Tibial artery (tissue), 4 donors: ENCODE data around the gene CD2BP2.
A peak's percentile ranks its signal among the peaks of the same experiment; 100 is the strongest.

Experiments
- DNase-seq, 2 donors: peaks; one replicate each; pipeline ENCODE4 v3.0.0-alpha.2; 2019
- H3K27ac ChIP-seq, 2 donors: fragments of 200-600 bp; sonication (generic) in 1 of 2; 1 replicate in 1 of 2; 2 replicates in 1 of 2; pipeline ENCODE4 v1.5.1; 2018 to 2019; ENCODE audit warnings: mild to moderate bottlenecking in 1 of 2
- H3K27me3 ChIP-seq, 2 donors: fragments of 200-600 bp; sonication (generic) in 1 of 2; one replicate each; pipeline versions ENCODE4 v1.5.1 to v1.6.0; 2016 to 2019
- H3K36me3 ChIP-seq, 3 donors: fragments of 200-600 bp; sonication (generic) in 2 of 3; one replicate each; pipeline ENCODE4 v1.5.1; 2016 to 2019; ENCODE audit warnings: mild to moderate bottlenecking in 2 of 3
- H3K4me1 ChIP-seq, 4 donors: fragments of 200-600 bp; sonication (generic) in 2 of 4; 1 replicate in 3 of 4; 2 replicates in 1 of 4; pipeline ENCODE4 v1.5.1; 2016 to 2019
- H3K4me3 ChIP-seq, 2 donors: fragments of 200-600 bp; sonication (generic) in 1 of 2; 1 replicate in 1 of 2; 2 replicates in 1 of 2; pipeline ENCODE4 v1.5.1; 2018 to 2019; ENCODE audit warnings: mild to moderate bottlenecking in 2 of 2
- H3K9me3 ChIP-seq, 3 donors: fragments of 200-600 bp; sonication (generic) in 1 of 3; one replicate each; pipeline ENCODE4 v1.5.1; 2016 to 2019
- intact Hi-C: fragments of 100-400 bp; cut with DNase I; formaldehyde crosslinking; loops from one replicate; pipeline ENCODE4 v1.15.0; 2023; ENCODE audit warnings: low total_unique reads
- TF ChIP-seq, protein P1 (sequence below), 2 experiments: fragments of 200-600 bp in 1 of 2; fragments of 450-650 bp in 1 of 2; IDR thresholded peaks; one replicate each; pipeline ENCODE4 v1.5.1; 2017 to 2019; ENCODE audit warnings: antibody characterized with exemption in 2 of 2, mild to moderate bottlenecking in 1 of 2, moderate library complexity in 1 of 2

The CD2BP2 gene

GRCh38 chr16:30394592-30395154 lies 39.6 kb upstream of the CD2BP2 start:
- intact Hi-C loops: loop anchor here (2.0 kb wide), 1 partner anchor 16 kb away; no protein-coding TSS in a partner anchor
- TF ChIP-seq, protein P1, sequence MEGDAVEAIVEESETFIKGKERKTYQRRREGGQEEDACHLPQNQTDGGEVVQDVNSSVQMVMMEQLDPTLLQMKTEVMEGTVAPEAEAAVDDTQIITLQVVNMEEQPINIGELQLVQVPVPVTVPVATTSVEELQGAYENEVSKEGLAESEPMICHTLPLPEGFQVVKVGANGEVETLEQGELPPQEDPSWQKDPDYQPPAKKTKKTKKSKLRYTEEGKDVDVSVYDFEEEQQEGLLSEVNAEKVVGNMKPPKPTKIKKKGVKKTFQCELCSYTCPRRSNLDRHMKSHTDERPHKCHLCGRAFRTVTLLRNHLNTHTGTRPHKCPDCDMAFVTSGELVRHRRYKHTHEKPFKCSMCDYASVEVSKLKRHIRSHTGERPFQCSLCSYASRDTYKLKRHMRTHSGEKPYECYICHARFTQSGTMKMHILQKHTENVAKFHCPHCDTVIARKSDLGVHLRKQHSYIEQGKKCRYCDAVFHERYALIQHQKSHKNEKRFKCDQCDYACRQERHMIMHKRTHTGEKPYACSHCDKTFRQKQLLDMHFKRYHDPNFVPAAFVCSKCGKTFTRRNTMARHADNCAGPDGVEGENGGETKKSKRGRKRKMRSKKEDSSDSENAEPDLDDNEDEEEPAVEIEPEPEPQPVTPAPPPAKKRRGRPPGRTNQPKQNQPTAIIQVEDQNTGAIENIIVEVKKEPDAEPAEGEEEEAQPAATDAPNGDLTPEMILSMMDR (IDR thresholded peaks at IDR 0.05): no peak
- no peak for DNase-seq
- peak overlapping the region; percentile 69 to 81 for H3K4me3 ChIP-seq
- H3K4me1 ChIP-seq: peaks cover 0 to 22% (median 19%) of the 10 kb centered on the region in 4 donors
- H3K36me3 ChIP-seq: peaks cover 0 to 17% (median 17%) of the 10 kb centered on the region in 3 donors
- no peaks in the 10 kb centered on the region for H3K27me3 ChIP-seq
- no peaks in the 10 kb centered on the region for H3K9me3 ChIP-seq
- peak overlapping the region; percentile 79 to 83 for H3K27ac ChIP-seq

DNA sequence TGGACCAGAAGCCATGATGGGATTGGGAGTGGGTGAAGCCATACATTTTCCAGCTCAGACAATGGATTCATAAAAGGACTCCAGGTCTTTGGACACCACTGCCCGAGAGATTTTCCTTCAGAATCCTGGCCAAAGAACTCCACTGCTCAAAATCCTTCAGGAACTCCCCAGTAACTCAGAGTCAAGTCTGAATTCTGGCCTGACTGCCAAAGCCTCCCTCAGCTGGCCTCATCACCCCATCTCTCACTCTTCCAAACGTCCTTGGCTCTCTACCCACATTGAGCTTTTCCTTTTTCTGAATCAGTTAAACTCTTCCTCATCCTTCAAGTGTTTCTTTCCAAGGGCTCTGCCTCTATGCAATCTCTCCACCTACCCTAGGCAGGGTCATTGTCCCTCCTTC lies 28.4 kb upstream of the CD2BP2 start:
- no peak for DNase-seq
- H3K36me3 ChIP-seq: no peaks in the 10 kb centered on the region
- no peak overlapping the region for H3K4me3 ChIP-seq
- TF ChIP-seq, protein P1 (IDR thresholded peaks at IDR 0.05): no peak
- no peaks in the 10 kb centered on the region for H3K27me3 ChIP-seq
- H3K27ac ChIP-seq: no peak overlapping the region
- intact Hi-C loops: no loop called here
- no peaks in the 10 kb centered on the region for H3K9me3 ChIP-seq
- H3K4me1 ChIP-seq: peaks cover 0 to 13% (median 8%) of the 10 kb centered on the region in 4 donors

- Histone ChIP-seq H3K4me1 (peaks cover 0 to 16% (median 10%) of the 10 kb centered on the region in 4 donors), H3K27ac (no peak within 1 kb of the TSS), H3K9me3 (no peaks in the 10 kb centered on the region), H3K36me3 (no peaks in the 10 kb centered on the region), H3K27me3 (no peaks in the 10 kb centered on the region), H3K4me3 (no peak within 1 kb of the TSS)
- intact Hi-C loops: no loop called here
- no peak for DNase-seq
- TF ChIP-seq, protein P1 (IDR thresholded peaks at IDR 0.05): no peak
Observed at GRCh38 chr16:30382111-30382881, 27.2 kb upstream of the CD2BP2 start, which contains the start of gene SEPTIN1. SEPTIN1 (minus strand) TSS chr16:30382561; CDS start chr16:30382542, 19 bp downstream.

DNA sequence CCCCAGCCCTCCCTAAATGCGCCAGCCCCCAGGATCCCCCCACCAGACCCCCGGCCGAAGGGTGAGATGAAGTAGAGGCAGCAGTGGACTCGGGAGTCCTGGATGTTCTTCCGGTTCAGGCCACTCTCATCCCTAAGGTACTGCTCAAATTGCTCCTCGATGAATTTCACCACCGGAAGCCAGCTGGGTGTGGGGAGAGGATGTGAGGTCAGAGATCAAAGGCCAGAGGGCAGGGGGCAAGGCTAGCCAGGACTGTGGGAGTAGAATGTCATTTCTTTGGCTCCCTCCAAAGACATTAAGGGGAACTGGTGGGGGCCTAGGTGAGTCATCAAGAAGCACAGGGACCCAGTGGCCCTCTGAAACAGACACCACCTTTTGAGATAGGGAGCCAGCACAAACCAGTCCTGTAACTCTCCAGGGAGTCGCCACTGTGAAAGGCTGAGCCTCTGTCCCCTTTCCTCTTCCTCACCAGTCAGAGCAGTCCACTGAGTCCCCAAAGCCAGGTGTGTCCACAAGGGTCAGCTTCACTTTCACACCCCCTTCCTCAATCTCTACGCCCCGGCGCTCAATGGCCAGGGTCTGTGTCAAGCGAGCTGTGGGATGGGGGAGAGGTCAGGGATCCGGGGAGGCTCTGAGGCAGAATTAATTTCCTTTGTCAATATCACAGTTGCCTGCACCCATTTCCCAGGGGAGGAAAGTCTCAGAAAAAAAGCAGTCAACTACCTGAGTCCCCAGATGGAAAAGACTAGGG lies 26.4 kb upstream of the CD2BP2 start:
- H3K9me3 ChIP-seq: no peaks in the 10 kb centered on the region
- H3K4me3 ChIP-seq: no peak overlapping the region
- H3K27ac ChIP-seq: no peak overlapping the region
- intact Hi-C loops: no loop called here
- TF ChIP-seq, protein P1 (IDR thresholded peaks at IDR 0.05): no peak
- peaks cover 0 to 24% (median 15%) of the 10 kb centered on the region in 4 donors for H3K4me1 ChIP-seq
- no peak for DNase-seq
- no peaks in the 10 kb centered on the region for H3K27me3 ChIP-seq
- no peaks in the 10 kb centered on the region for H3K36me3 ChIP-seq

GRCh38 chr16:30380803-30381208 lies 25.7 kb upstream of the CD2BP2 start:
- no peak overlapping the region for H3K27ac ChIP-seq
- DNase-seq: no peak
- no peaks in the 10 kb centered on the region for H3K36me3 ChIP-seq
- H3K4me3 ChIP-seq: no peak overlapping the region
- H3K27me3 ChIP-seq: no peaks in the 10 kb centered on the region
- H3K9me3 ChIP-seq: no peaks in the 10 kb centered on the region
- intact Hi-C loops: no loop called here
- TF ChIP-seq, protein P1 (IDR thresholded peaks at IDR 0.05): no peak
- H3K4me1 ChIP-seq: peaks cover 0 to 26% (median 15%) of the 10 kb centered on the region in 4 donors
